Trophoblast cell (in vitro differentiated cells and primary cell): ENCODE data around the gene MTURN.

Experiments used
- DNase-seq, 2 donors: peaks; one replicate each; pipeline ENCODE4 v3.0.0-alpha.2; 2016
- H2AFZ ChIP-seq: 2 replicates; pipeline ENCODE4 v1.6.1; 2013; ENCODE audit warnings: low read length, moderate library complexity, mild to moderate bottlenecking; ENCODE audit not compliant: insufficient read depth, poor library complexity
- H2AK5ac ChIP-seq: 2 replicates; pipeline ENCODE4 v1.6.1; 2013; ENCODE audit warnings: mild to moderate bottlenecking, low read length
- H2BK120ac ChIP-seq: 2 replicates; pipeline ENCODE4 v1.6.1; 2013; ENCODE audit warnings: low read length, mild to moderate bottlenecking, moderate library complexity; ENCODE audit not compliant: insufficient read depth, poor library complexity
- H2BK12ac ChIP-seq: 2 replicates; pipeline ENCODE4 v1.6.1; 2013; ENCODE audit warnings: mild to moderate bottlenecking, low read length, moderate library complexity
- H2BK5ac ChIP-seq: 2 replicates; pipeline ENCODE4 v1.6.1; 2013; ENCODE audit warnings: low read length, low read depth, moderate library complexity, mild to moderate bottlenecking; ENCODE audit not compliant: poor library complexity
- H3K14ac ChIP-seq: 2 replicates; pipeline ENCODE4 v1.6.1; 2013; ENCODE audit warnings: mild to moderate bottlenecking, low read length
- H3K18ac ChIP-seq: 2 replicates; pipeline ENCODE4 v1.6.1; 2013; ENCODE audit warnings: mild to moderate bottlenecking, low read length
- H3K23ac ChIP-seq: 2 replicates; pipeline ENCODE4 v1.6.1; 2013; ENCODE audit warnings: low read length
- H3K27ac ChIP-seq: 2 replicates; pipeline ENCODE4 v1.5.1; 2013; ENCODE audit warnings: low read depth, mild to moderate bottlenecking, inconsistent platforms, low read length, moderate library complexity
- H3K27me3 ChIP-seq: 2 replicates; pipeline ENCODE4 v1.6.1; 2013; ENCODE audit warnings: inconsistent platforms, mild to moderate bottlenecking, low read length, moderate library complexity; ENCODE audit not compliant: insufficient read depth
- H3K36me3 ChIP-seq, 2 experiments: 1 replicate in 1 of 2; 2 replicates in 1 of 2; pipeline ENCODE4 v1.6.1; 2013; ENCODE audit warnings: low read length in 2 of 2, mild to moderate bottlenecking in 2 of 2, moderate library complexity in 1 of 2; ENCODE audit not compliant: insufficient read depth in 2 of 2, control insufficient read depth in 1 of 2
- H3K4ac ChIP-seq: 2 replicates; pipeline ENCODE4 v1.6.1; 2013; ENCODE audit warnings: low read depth, mild to moderate bottlenecking, low read length, moderate library complexity
- H3K4me1 ChIP-seq, 2 experiments: 1 replicate in 1 of 2; 2 replicates in 1 of 2; pipeline ENCODE4 v1.6.1; 2013; ENCODE audit warnings: low read length in 2 of 2, mild to moderate bottlenecking in 2 of 2, moderate library complexity in 1 of 2; ENCODE audit not compliant: insufficient read depth in 2 of 2, control insufficient read depth in 1 of 2
- H3K4me2 ChIP-seq: 2 replicates; pipeline ENCODE4 v1.6.1; 2013; ENCODE audit warnings: inconsistent platforms, mild to moderate bottlenecking, low read length, moderate library complexity
- H3K4me3 ChIP-seq: 2 replicates; pipeline ENCODE4 v1.5.1; 2013; ENCODE audit warnings: mild to moderate bottlenecking, low read depth, low read length, inconsistent platforms
- H3K79me1 ChIP-seq: one replicate; pipeline ENCODE4 v1.6.1; 2013; ENCODE audit warnings: low read length
- H3K79me2 ChIP-seq: 2 replicates; pipeline ENCODE4 v1.6.1; 2013; ENCODE audit warnings: low read length, mild to moderate bottlenecking; ENCODE audit not compliant: control insufficient read depth, insufficient read depth, poor library complexity
- H3K9ac ChIP-seq: 2 replicates; pipeline ENCODE4 v1.6.1; 2013; ENCODE audit warnings: mild to moderate bottlenecking, low read length
- H3K9me3 ChIP-seq: 2 replicates; pipeline ENCODE4 v1.6.1; 2013; ENCODE audit warnings: low read depth, mild to moderate bottlenecking, control low read depth, inconsistent platforms, low read length; ENCODE audit not compliant: insufficient read depth
- H4K12ac ChIP-seq: 2 replicates; pipeline ENCODE4 v1.6.1; 2013; ENCODE audit warnings: low read depth, mild to moderate bottlenecking, low read length, moderate library complexity
- H4K8ac ChIP-seq: 2 replicates; pipeline ENCODE4 v1.6.1; 2013; ENCODE audit warnings: low read depth, mild to moderate bottlenecking, low read length, moderate library complexity
- H4K91ac ChIP-seq: one replicate; pipeline ENCODE4 v1.6.1; 2013; ENCODE audit warnings: low read depth, mild to moderate bottlenecking, low read length, moderate library complexity
- WGBS: extraction: QIAGEN DNeasy Blood & Tissue Kit; methylation state at CpG from one replicate; pipeline ENCODE4 v1.1.7; 2013; ENCODE audit warnings: missing lambda C conversion rate; ENCODE audit not compliant: insufficient read length, insufficient coverage; ENCODE audit errors: extremely low coverage; 5-methylcytosine and 5-hydroxymethylcytosine counted together

MTURN gene

GRCh38 chr7:30160329-30160728, 25.5 kb downstream of the MTURN start:
- H3K79me2 ChIP-seq: no peaks in the 10 kb centered on the region
- H3K9ac ChIP-seq: no peak overlapping the region
- H3K4me3 ChIP-seq: no peak overlapping the region
- no peaks in the 10 kb centered on the region for H3K9me3 ChIP-seq
- no peak overlapping the region for H3K14ac ChIP-seq
- H3K36me3 ChIP-seq: no peaks in the 10 kb centered on the region
- no peak for DNase-seq
- no peaks in the 10 kb centered on the region for H3K27me3 ChIP-seq
- H3K27ac ChIP-seq: no peak overlapping the region
- H4K8ac ChIP-seq: no peak overlapping the region
- no peak overlapping the region for H3K4me2 ChIP-seq
- no peak overlapping the region for H3K4ac ChIP-seq
- H4K91ac ChIP-seq: no peak overlapping the region
- no peak overlapping the region for H3K18ac ChIP-seq
- 100% methylated on average over 1 of the region's 2 CpGs for WGBS
- H3K79me1 ChIP-seq: peaks cover 3% of the 10 kb centered on the region
- no peak overlapping the region for H2BK12ac ChIP-seq
- no peak overlapping the region for H2AFZ ChIP-seq
- no peak overlapping the region for H2BK5ac ChIP-seq
- no peak overlapping the region for H3K23ac ChIP-seq
- H3K4me1 ChIP-seq: peaks cover 5 to 7% of the 10 kb centered on the region in 2 experiments
- H4K12ac ChIP-seq: no peak overlapping the region
- H2BK120ac ChIP-seq: no peak overlapping the region
- no peak overlapping the region for H2AK5ac ChIP-seq

GRCh38 chr7:30162133-30162532, 27.3 kb downstream of the MTURN start:
- no peak overlapping the region for H2BK5ac ChIP-seq
- WGBS: no CpG with 5 or more reads among the region's 3 CpGs
- H3K9ac ChIP-seq: no peak overlapping the region
- no peak overlapping the region for H4K91ac ChIP-seq
- H3K4ac ChIP-seq: no peak overlapping the region
- no peaks in the 10 kb centered on the region for H3K36me3 ChIP-seq
- no peak overlapping the region for H3K4me2 ChIP-seq
- no peak overlapping the region for H3K18ac ChIP-seq
- H2BK120ac ChIP-seq: no peak overlapping the region
- H4K8ac ChIP-seq: no peak overlapping the region
- H2BK12ac ChIP-seq: no peak overlapping the region
- no peak overlapping the region for H4K12ac ChIP-seq
- H3K9me3 ChIP-seq: no peaks in the 10 kb centered on the region
- H2AK5ac ChIP-seq: no peak overlapping the region
- no peaks in the 10 kb centered on the region for H3K79me2 ChIP-seq
- no peak for DNase-seq
- H3K79me1 ChIP-seq: peaks cover 11% of the 10 kb centered on the region
- H2AFZ ChIP-seq: no peak overlapping the region
- no peak overlapping the region for H3K27ac ChIP-seq
- no peak overlapping the region for H3K4me3 ChIP-seq
- H3K4me1 ChIP-seq: peaks cover 13 to 17% of the 10 kb centered on the region in 2 experiments
- H3K27me3 ChIP-seq: no peaks in the 10 kb centered on the region
- H3K23ac ChIP-seq: no peak overlapping the region
- no peak overlapping the region for H3K14ac ChIP-seq

GRCh38 chr7:30162622-30163124, 27.9 kb downstream of the MTURN start:
- Histone ChIP-seq H3K79me1 (peaks cover 15% of the 10 kb centered on the region), H3K4me2 (no peak overlapping the region), H2BK120ac (no peak overlapping the region), H4K12ac (no peak overlapping the region), H2BK5ac (no peak overlapping the region), H3K4ac (no peak overlapping the region), H3K18ac (no peak overlapping the region), H3K27ac (no peak overlapping the region), H3K23ac (no peak overlapping the region), H3K36me3 (no peaks in the 10 kb centered on the region), H3K79me2 (no peaks in the 10 kb centered on the region), H2AK5ac (no peak overlapping the region), H2AFZ (no peak overlapping the region), H3K9me3 (no peaks in the 10 kb centered on the region), H3K27me3 (no peaks in the 10 kb centered on the region), H4K8ac (no peak overlapping the region), H3K4me3 (no peak overlapping the region), H4K91ac (no peak overlapping the region), H3K4me1 (peaks cover 17 to 21% of the 10 kb centered on the region in 2 experiments), H3K9ac (no peak overlapping the region), H3K14ac (no peak overlapping the region), H2BK12ac (no peak overlapping the region)
- WGBS: no CpG with 5 or more reads among the region's 5 CpGs
- DNase-seq: peak in 1 of 2 donors; percentile 43

- Histone ChIP-seq H3K23ac (no peak overlapping the region), H3K27me3 (no peaks in the 10 kb centered on the region), H3K79me1 (peaks cover 17% of the 10 kb centered on the region), H3K4me2 (no peak overlapping the region), H3K27ac (no peak overlapping the region), H3K9ac (no peak overlapping the region), H4K8ac (no peak overlapping the region), H2AFZ (no peak overlapping the region), H2BK5ac (no peak overlapping the region), H2BK12ac (no peak overlapping the region), H3K18ac (no peak overlapping the region), H2BK120ac (no peak overlapping the region), H4K12ac (no peak overlapping the region), H3K4me3 (no peak overlapping the region), H3K36me3 (no peaks in the 10 kb centered on the region), H3K4ac (no peak overlapping the region), H2AK5ac (no peak overlapping the region), H3K14ac (no peak overlapping the region), H4K91ac (no peak overlapping the region), H3K9me3 (no peaks in the 10 kb centered on the region), H3K4me1 (peaks cover 19 to 23% of the 10 kb centered on the region in 2 experiments), H3K79me2 (no peaks in the 10 kb centered on the region)
- peak in 1 of 2 donors; percentile 27 for DNase-seq
- WGBS: no CpG with 5 or more reads among the region's 13 CpGs
Observed at GRCh38 chr7:30163231-30163894, 28.6 kb downstream of the MTURN start.
